Liver (tissue), 9 donors: Measurements from ENCODE around the gene ELMO2. TPM values are rescaled to one million over a fixed set of nuclear protein-coding genes. Genes with fewer than 3 reads are reported as not detected.

Source experiments
- DNase-seq: peaks from one replicate; pipeline ENCODE4 v3.0.0-alpha.2; 2017; ENCODE audit warnings: low spot score
- H3K27ac ChIP-seq, 2 donors: one replicate each; pipeline ENCODE4 v1.7.0; 2013; ENCODE audit warnings: inconsistent platforms in 2 of 2, low read length in 2 of 2, control low read depth in 1 of 2, low read depth in 1 of 2, mild to moderate bottlenecking in 1 of 2
- H3K27me3 ChIP-seq, 4 donors: one replicate each; pipeline versions ENCODE4 v1.6.1 to v1.7.0; 2013; ENCODE audit warnings: low read length in 3 of 4, inconsistent platforms in 1 of 4, mild to moderate bottlenecking in 1 of 4, moderate library complexity in 1 of 4; ENCODE audit not compliant: control insufficient read depth in 4 of 4, insufficient read depth in 4 of 4
- H3K36me3 ChIP-seq, 4 donors: one replicate each; pipeline versions ENCODE4 v1.6.1 to v1.7.0; 2013; ENCODE audit warnings: low read length in 3 of 4, mild to moderate bottlenecking in 3 of 4, low read depth in 1 of 4, moderate library complexity in 1 of 4; ENCODE audit not compliant: control insufficient read depth in 4 of 4, insufficient read depth in 3 of 4
- H3K4me1 ChIP-seq, 4 donors: one replicate each; pipeline versions ENCODE4 v1.6.1 to v1.7.0; 2013; ENCODE audit warnings: low read length in 3 of 4, mild to moderate bottlenecking in 3 of 4, moderate library complexity in 1 of 4; ENCODE audit not compliant: control insufficient read depth in 4 of 4, insufficient read depth in 4 of 4
- H3K4me3 ChIP-seq, 3 donors: one replicate each; pipeline versions ENCODE4 v1.6.1 to v1.7.0; 2013; ENCODE audit warnings: low read length in 3 of 3, control low read depth in 1 of 3, low read depth in 1 of 3, mild to moderate bottlenecking in 1 of 3
- H3K9ac ChIP-seq, 2 donors: one replicate each; pipeline ENCODE4 v1.7.0; 2013; ENCODE audit warnings: low read length in 2 of 2, mild to moderate bottlenecking in 2 of 2, moderate library complexity in 2 of 2, control low read depth in 1 of 2, low read depth in 1 of 2
- H3K9me3 ChIP-seq, 4 donors: one replicate each; pipeline versions ENCODE4 v1.6.1 to v1.7.0; 2013; ENCODE audit warnings: low read length in 3 of 4; ENCODE audit not compliant: control insufficient read depth in 4 of 4
- EGR1 ChIP-seq, 2 donors: IDR thresholded peaks; 2 replicates each; pipeline ENCODE4 v1.6.1; 2016 to 2018; ENCODE audit warnings: antibody characterized with exemption in 2 of 2, low read depth in 2 of 2
- FOXA1 ChIP-seq: IDR thresholded peaks from 2 replicates; pipeline ENCODE4 v1.6.1; 2016; ENCODE audit warnings: antibody characterized with exemption
- FOXA2 ChIP-seq: IDR thresholded peaks from 2 replicates; pipeline ENCODE4 v1.6.1; 2016; ENCODE audit warnings: antibody characterized with exemption
- GABPA ChIP-seq, 2 donors: IDR thresholded peaks in 1 of 2; conservative IDR thresholded peaks in 1 of 2; 2 replicates each; pipeline ENCODE4 v1.6.1; 2016; ENCODE audit warnings: antibody characterized with exemption in 2 of 2, mild to moderate bottlenecking in 1 of 2, moderate library complexity in 1 of 2
- HNF4A ChIP-seq, 2 donors: conservative IDR thresholded peaks; 2 replicates each; pipeline ENCODE4 v1.6.1; 2016; ENCODE audit warnings: antibody characterized with exemption in 2 of 2, mild to moderate bottlenecking in 2 of 2
- HNF4G ChIP-seq: IDR thresholded peaks from 2 replicates; pipeline ENCODE4 v1.6.1; 2016; ENCODE audit warnings: antibody characterized with exemption
- JUND ChIP-seq, 2 donors: IDR thresholded peaks; 2 replicates each; pipeline ENCODE4 v1.6.1; 2016; ENCODE audit warnings: antibody characterized with exemption in 2 of 2
- MAX ChIP-seq: IDR thresholded peaks from 2 replicates; pipeline ENCODE4 v1.6.1; 2016; ENCODE audit warnings: antibody characterized with exemption
- NR2F2 ChIP-seq: IDR thresholded peaks from 2 replicates; pipeline ENCODE4 v1.6.1; 2016; ENCODE audit warnings: antibody characterized with exemption
- RAD21 ChIP-seq, 2 donors: IDR thresholded peaks; 2 replicates each; pipeline ENCODE4 v1.6.1; 2016; ENCODE audit warnings: antibody characterized with exemption in 2 of 2, mild to moderate bottlenecking in 2 of 2
- RXRA ChIP-seq, 2 donors: IDR thresholded peaks; 2 replicates each; pipeline ENCODE4 v1.6.1; 2017 to 2018; ENCODE audit warnings: antibody characterized with exemption in 2 of 2, mild to moderate bottlenecking in 1 of 2
- SP1 ChIP-seq: IDR thresholded peaks from 2 replicates; pipeline ENCODE4 v1.6.1; 2018; ENCODE audit warnings: antibody characterized with exemption, mild to moderate bottlenecking
- TAF1 ChIP-seq: conservative IDR thresholded peaks from 2 replicates; pipeline ENCODE4 v1.6.1; 2016; ENCODE audit warnings: antibody characterized with exemption, mild to moderate bottlenecking
- YY1 ChIP-seq: IDR thresholded peaks from 2 replicates; pipeline ENCODE4 v1.6.1; 2016; ENCODE audit warnings: antibody characterized with exemption, mild to moderate bottlenecking
- ZBTB33 ChIP-seq: IDR thresholded peaks from 2 replicates; pipeline ENCODE4 v1.6.1; 2016; ENCODE audit warnings: antibody characterized with exemption
- WGBS: extraction: QIAGEN DNeasy Blood & Tissue Kit; methylation state at CpG from one replicate; pipeline ENCODE4 v1.1.7; 2013; 5-methylcytosine and 5-hydroxymethylcytosine counted together
- polyA plus RNA-seq, 2 donors: library from polyadenylated mRNA; stranded (reverse) in 1 of 2; unstranded in 1 of 2; fragments of 200-250 nt in 1 of 2; fragments of >200 nt in 1 of 2; fragmentation: Nextera tagmentation in 1 of 2; extraction: Ambion mirVana in 1 of 2; gene quantifications; one replicate each; pipeline versions ENCODE4 v1.2.1 to v1.2.3, GENCODE V29; 2013 to 2015
- total RNA-seq, 2 donors: library from RNA; depleted of rRNA; stranded (reverse); fragments of >200 nt; gene quantifications; one replicate each; pipeline ENCODE4 v1.2.3, GENCODE V29; 2014
- TF ChIP-seq, protein P1 (sequence below): IDR thresholded peaks from 2 replicates; pipeline ENCODE4 v1.6.1; 2016; ENCODE audit warnings: antibody characterized with exemption
- TF ChIP-seq, protein P2 (sequence below): IDR thresholded peaks from 2 replicates; pipeline ENCODE4 v1.6.1; 2016; ENCODE audit warnings: antibody characterized with exemption, mild to moderate bottlenecking
- TF ChIP-seq, protein P3 (sequence below): fragments of 150-350 bp; IDR thresholded peaks from 2 replicates; pipeline ENCODE4 v1.5.1; 2017; ENCODE audit warnings: improper control_type of control experiment, low read depth, low read length; ENCODE audit not compliant: missing input control
- donor health status: healthy.
- donor health status: healthy.
- donor health status: healthy.
- donor health status: healthy.
- donor health status: healthy.

Gene ELMO2
- total and polyA plus RNA-seq, 4 donors, result 7.9 to 16.0 (median 13.9) TPM

GRCh38 chr20:46354920-46355654 lies 51.3 kb downstream of the ELMO2 start:
- 95% methylated on average over 20 of the region's 20 CpGs for WGBS
- Histone ChIP-seq H3K9me3 (no peaks in the 10 kb centered on the region), H3K27me3 (no peaks in the 10 kb centered on the region), H3K36me3 (peaks cover 3 to 19% (median 10%) of the 10 kb centered on the region in 4 donors), H3K4me1 (peaks cover 4 to 25% (median 9%) of the 10 kb centered on the region in 4 donors), H3K9ac (no peak overlapping the region), H3K27ac (no peak overlapping the region), H3K4me3 (no peak overlapping the region)
- no peak for DNase-seq
- TF ChIP-seq, protein P1, sequence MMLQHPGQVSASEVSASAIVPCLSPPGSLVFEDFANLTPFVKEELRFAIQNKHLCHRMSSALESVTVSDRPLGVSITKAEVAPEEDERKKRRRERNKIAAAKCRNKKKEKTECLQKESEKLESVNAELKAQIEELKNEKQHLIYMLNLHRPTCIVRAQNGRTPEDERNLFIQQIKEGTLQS, result no peak
- TF ChIP-seq, protein P2, sequence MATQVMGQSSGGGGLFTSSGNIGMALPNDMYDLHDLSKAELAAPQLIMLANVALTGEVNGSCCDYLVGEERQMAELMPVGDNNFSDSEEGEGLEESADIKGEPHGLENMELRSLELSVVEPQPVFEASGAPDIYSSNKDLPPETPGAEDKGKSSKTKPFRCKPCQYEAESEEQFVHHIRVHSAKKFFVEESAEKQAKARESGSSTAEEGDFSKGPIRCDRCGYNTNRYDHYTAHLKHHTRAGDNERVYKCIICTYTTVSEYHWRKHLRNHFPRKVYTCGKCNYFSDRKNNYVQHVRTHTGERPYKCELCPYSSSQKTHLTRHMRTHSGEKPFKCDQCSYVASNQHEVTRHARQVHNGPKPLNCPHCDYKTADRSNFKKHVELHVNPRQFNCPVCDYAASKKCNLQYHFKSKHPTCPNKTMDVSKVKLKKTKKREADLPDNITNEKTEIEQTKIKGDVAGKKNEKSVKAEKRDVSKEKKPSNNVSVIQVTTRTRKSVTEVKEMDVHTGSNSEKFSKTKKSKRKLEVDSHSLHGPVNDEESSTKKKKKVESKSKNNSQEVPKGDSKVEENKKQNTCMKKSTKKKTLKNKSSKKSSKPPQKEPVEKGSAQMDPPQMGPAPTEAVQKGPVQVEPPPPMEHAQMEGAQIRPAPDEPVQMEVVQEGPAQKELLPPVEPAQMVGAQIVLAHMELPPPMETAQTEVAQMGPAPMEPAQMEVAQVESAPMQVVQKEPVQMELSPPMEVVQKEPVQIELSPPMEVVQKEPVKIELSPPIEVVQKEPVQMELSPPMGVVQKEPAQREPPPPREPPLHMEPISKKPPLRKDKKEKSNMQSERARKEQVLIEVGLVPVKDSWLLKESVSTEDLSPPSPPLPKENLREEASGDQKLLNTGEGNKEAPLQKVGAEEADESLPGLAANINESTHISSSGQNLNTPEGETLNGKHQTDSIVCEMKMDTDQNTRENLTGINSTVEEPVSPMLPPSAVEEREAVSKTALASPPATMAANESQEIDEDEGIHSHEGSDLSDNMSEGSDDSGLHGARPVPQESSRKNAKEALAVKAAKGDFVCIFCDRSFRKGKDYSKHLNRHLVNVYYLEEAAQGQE, result no peak
- TF ChIP-seq ZBTB33 (no peak), GABPA (IDR thresholded peaks at IDR 0.05 in 1 of 2, conservative IDR thresholded peaks at IDR 0.05 in 1 of 2) (no peak), FOXA2 (no peak), NR2F2 (no peak), EGR1 (IDR thresholded peaks at IDR 0.05; ENCODE audit: low read depth in 2 of 2) (no peak), MAX (no peak), YY1 (no peak), SP1 (no peak), RAD21 (IDR thresholded peaks at IDR 0.05) (no peak), RXRA (IDR thresholded peaks at IDR 0.05) (no peak), HNF4G (no peak), HNF4A (conservative IDR thresholded peaks at IDR 0.05) (no peak), FOXA1 (no peak), JUND (IDR thresholded peaks at IDR 0.05) (no peak), TAF1 (no peak)
- TF ChIP-seq, protein P3, sequence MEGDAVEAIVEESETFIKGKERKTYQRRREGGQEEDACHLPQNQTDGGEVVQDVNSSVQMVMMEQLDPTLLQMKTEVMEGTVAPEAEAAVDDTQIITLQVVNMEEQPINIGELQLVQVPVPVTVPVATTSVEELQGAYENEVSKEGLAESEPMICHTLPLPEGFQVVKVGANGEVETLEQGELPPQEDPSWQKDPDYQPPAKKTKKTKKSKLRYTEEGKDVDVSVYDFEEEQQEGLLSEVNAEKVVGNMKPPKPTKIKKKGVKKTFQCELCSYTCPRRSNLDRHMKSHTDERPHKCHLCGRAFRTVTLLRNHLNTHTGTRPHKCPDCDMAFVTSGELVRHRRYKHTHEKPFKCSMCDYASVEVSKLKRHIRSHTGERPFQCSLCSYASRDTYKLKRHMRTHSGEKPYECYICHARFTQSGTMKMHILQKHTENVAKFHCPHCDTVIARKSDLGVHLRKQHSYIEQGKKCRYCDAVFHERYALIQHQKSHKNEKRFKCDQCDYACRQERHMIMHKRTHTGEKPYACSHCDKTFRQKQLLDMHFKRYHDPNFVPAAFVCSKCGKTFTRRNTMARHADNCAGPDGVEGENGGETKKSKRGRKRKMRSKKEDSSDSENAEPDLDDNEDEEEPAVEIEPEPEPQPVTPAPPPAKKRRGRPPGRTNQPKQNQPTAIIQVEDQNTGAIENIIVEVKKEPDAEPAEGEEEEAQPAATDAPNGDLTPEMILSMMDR, result no peak
